HEK293T (cell line): ENCODE measurements around the gene ZNF577.

Experiments
- CTCF ChIA-PET: fragments of 350-600 bp; formaldehyde crosslinking; extraction: SDS; loops from one replicate; lab custom pipeline; 2021; ENCODE audit warnings: antibody characterized with exemption, inconsistent platforms; lab: Yijun Ruan, JAX
- POLR2A ChIA-PET: fragments of 350-600 bp; formaldehyde crosslinking; extraction: SDS; loops from one replicate; lab custom pipeline; 2020; ENCODE audit warnings: antibody characterized with exemption, inconsistent platforms; lab: Yijun Ruan, JAX
- DNase-seq: peaks from one replicate; pipeline ENCODE4 v3.0.0; 2012; ENCODE audit warnings: mixed read lengths; ENCODE audit errors: extremely low spot score
- ARNT ChIP-seq: fragments of 450-650 bp; IDR thresholded peaks from 2 replicates; pipeline ENCODE4 v1.6.1; 2017; ENCODE audit warnings: mild to moderate bottlenecking
- BHLHE40 ChIP-seq: fragments of 450-650 bp; IDR thresholded peaks from 2 replicates; pipeline ENCODE4 v1.6.1; 2016; ENCODE audit warnings: mild to moderate bottlenecking, moderate library complexity, borderline replicate concordance
- CTBP1 ChIP-seq: fragments of 450-650 bp; IDR thresholded peaks from 2 replicates; pipeline ENCODE4 v1.6.1; 2016; ENCODE audit warnings: borderline replicate concordance
- ELF4 ChIP-seq: fragments of 450-650 bp; IDR thresholded peaks from 2 replicates; pipeline ENCODE4 v1.6.1; 2017; ENCODE audit warnings: antibody characterized with exemption
- FOXA1 ChIP-seq: fragments of 450-650 bp; IDR thresholded peaks from 2 replicates; pipeline ENCODE4 v1.6.1; 2016; ENCODE audit warnings: mild to moderate bottlenecking
- FOXK2 ChIP-seq: fragments of 450-650 bp; IDR thresholded peaks from 2 replicates; pipeline ENCODE4 v1.6.1; 2016; ENCODE audit warnings: mild to moderate bottlenecking
- FOXM1 ChIP-seq: fragments of 450-650 bp; IDR thresholded peaks from 2 replicates; pipeline ENCODE4 v1.6.1; 2017; ENCODE audit warnings: mild to moderate bottlenecking, borderline replicate concordance
- HDGF ChIP-seq: fragments of 450-650 bp; IDR thresholded peaks from 2 replicates; pipeline ENCODE4 v1.6.1; 2017; ENCODE audit warnings: antibody characterized with exemption, borderline replicate concordance
- L3MBTL2 ChIP-seq: fragments of 450-650 bp; conservative IDR thresholded peaks from 2 replicates; pipeline ENCODE4 v1.6.1; 2016; ENCODE audit warnings: mild to moderate bottlenecking
- LEF1 ChIP-seq: fragments of 450-650 bp; IDR thresholded peaks from 2 replicates; pipeline ENCODE4 v1.6.1; 2017; ENCODE audit warnings: mild to moderate bottlenecking, borderline replicate concordance
- NFRKB ChIP-seq: fragments of 450-650 bp; IDR thresholded peaks from 2 replicates; pipeline ENCODE4 v1.6.1; 2016; ENCODE audit warnings: mild to moderate bottlenecking, moderate library complexity
- SP1 ChIP-seq: fragments of 450-650 bp; IDR thresholded peaks from 2 replicates; pipeline ENCODE4 v1.6.1; 2017
- SUZ12 ChIP-seq: fragments of 450-650 bp; IDR thresholded peaks from 2 replicates; pipeline ENCODE4 v1.6.1; 2016; ENCODE audit warnings: mild to moderate bottlenecking
- TARDBP ChIP-seq: fragments of 450-650 bp; IDR thresholded peaks from 2 replicates; pipeline ENCODE4 v1.6.1; 2016
- ZNF384 ChIP-seq: fragments of 450-650 bp; IDR thresholded peaks from 2 replicates; pipeline ENCODE4 v1.6.1; 2016
- TF ChIP-seq, protein P1 (sequence below): fragments of 450-650 bp; IDR thresholded peaks from 2 replicates; pipeline ENCODE4 v1.6.1; 2016

Gene ZNF577

GRCh38 chr19:51822946-51823345 lies 64.8 kb downstream of the ZNF577 start:
- no peak for DNase-seq
- ChIA-PET CTCF (no interaction called here), POLR2A (no interaction called here)
- no peak for TF ChIP-seq CTBP1
- TF ChIP-seq TARDBP: no peak
- TF ChIP-seq, protein P1, sequence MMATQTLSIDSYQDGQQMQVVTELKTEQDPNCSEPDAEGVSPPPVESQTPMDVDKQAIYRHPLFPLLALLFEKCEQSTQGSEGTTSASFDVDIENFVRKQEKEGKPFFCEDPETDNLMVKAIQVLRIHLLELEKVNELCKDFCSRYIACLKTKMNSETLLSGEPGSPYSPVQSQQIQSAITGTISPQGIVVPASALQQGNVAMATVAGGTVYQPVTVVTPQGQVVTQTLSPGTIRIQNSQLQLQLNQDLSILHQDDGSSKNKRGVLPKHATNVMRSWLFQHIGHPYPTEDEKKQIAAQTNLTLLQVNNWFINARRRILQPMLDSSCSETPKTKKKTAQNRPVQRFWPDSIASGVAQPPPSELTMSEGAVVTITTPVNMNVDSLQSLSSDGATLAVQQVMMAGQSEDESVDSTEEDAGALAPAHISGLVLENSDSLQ: no peak
- TF ChIP-seq ELF4: no peak
- TF ChIP-seq HDGF: no peak
- TF ChIP-seq SP1: no peak
- TF ChIP-seq ARNT: no peak
- no peak for TF ChIP-seq L3MBTL2
- no peak for TF ChIP-seq FOXA1
- TF ChIP-seq BHLHE40: no peak
- no peak for TF ChIP-seq FOXK2
- no peak for TF ChIP-seq NFRKB
- TF ChIP-seq SUZ12: no peak
- TF ChIP-seq ZNF384: no peak
- no peak for TF ChIP-seq LEF1
- no peak for TF ChIP-seq FOXM1

DNA sequence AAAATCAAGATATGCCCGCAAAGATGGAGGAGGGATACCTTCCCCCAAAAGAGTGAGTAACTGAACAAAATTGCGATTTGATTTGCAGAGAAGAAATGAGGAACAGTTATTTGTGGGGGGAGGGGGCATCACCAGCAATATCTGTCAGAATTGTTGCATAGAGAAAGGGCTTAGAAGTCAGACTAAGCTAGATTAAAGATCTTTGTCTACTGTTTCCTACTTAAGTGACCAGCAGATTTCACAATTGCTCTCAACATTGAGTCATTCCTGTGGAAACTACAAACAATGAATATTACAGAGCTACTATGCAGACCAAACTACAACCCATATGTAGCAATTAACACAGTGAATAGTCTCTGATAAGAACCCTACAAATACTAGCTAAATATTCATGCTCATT lies 65.4 kb downstream of the ZNF577 start:
- DNase-seq: no peak
- CTCF ChIA-PET: no interaction called here
- POLR2A ChIA-PET: no interaction called here
- TF ChIP-seq ARNT (no peak), LEF1 (no peak), CTBP1 (no peak), ZNF384 (no peak), FOXA1 (no peak), HDGF (no peak), SP1 (no peak), L3MBTL2 (no peak), ELF4 (no peak), BHLHE40 (no peak), TARDBP (no peak), FOXK2 (no peak), NFRKB (no peak), SUZ12 (no peak), FOXM1 (no peak)
- TF ChIP-seq, protein P1: no peak

DNA sequence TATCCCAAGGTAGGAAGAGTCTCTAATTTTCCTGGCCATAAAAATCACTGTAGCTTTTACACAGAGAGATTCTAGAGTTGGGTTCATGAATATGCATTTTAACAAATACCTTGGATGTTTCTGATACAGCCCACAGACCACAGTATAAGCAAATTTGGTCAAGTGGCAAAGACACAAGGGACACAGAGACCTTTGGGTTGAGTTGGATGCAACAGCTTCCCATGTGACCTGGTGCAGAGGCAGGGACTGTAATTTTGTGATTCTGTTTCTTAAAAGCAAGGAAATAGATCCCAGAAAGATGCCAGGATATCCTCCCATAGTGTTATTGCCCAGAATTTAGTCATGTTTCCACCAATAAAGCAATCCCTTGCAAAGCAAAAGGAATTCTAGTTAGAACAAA lies 65.8 kb downstream of the ZNF577 start:
- CTCF ChIA-PET: no interaction called here
- no peak for DNase-seq
- no peak for TF ChIP-seq FOXK2
- TF ChIP-seq ELF4: no peak
- TF ChIP-seq NFRKB: no peak
- TF ChIP-seq SP1: no peak
- no peak for TF ChIP-seq ZNF384
- TF ChIP-seq TARDBP: no peak
- TF ChIP-seq L3MBTL2: no peak
- no peak for TF ChIP-seq HDGF
- TF ChIP-seq FOXM1: no peak
- TF ChIP-seq BHLHE40: no peak
- POLR2A ChIA-PET: no interaction called here

- ChIA-PET POLR2A (no interaction called here), CTCF (no interaction called here)
- TF ChIP-seq SP1 (no peak), SUZ12 (no peak), FOXA1 (no peak), ZNF384 (no peak), BHLHE40 (no peak), NFRKB (no peak), FOXM1 (no peak), CTBP1 (no peak), ARNT (no peak), ELF4 (no peak), L3MBTL2 (no peak), TARDBP (no peak), FOXK2 (no peak), HDGF (no peak), LEF1 (no peak)
- TF ChIP-seq, protein P1: no peak
- DNase-seq: no peak
Measured at GRCh38 chr19:51821456-51821855, 66.3 kb downstream of the ZNF577 start.
